ENCODE results near the gene PRELP.

DNA sequence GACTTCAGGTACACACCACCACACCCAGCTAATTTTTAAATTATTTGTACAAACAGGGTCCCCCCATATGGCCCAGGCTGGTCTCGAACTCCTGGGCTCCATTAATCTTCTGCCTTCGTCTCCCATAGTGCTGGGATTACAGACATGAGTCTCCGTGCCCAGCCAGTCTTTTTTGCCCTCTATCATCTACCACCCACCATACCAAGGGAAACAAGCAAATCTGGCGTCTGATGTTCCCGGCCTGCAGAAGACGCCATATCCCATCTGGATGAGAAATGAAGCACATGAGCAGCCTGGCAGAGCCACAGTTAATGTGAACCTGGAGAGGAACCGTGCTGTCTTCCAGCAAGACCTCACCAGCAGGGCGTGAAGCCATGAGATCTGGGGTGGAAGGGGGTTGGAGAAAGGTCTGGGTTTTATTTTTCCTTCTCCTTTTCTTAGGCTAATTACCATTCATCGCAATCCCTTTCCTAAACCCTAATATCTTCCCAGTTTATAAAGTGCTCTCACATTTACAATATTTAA is 1.8 kb upstream of the PRELP start:
- TF ChIP-seq REST (IDR thresholded peaks at IDR 0.05; ENCODE audit: insufficient read depth in 1 of 2, low read depth in 2 of 2, low read length in 2 of 2), result no peak
- no peak for TF ChIP-seq SIN3A (IDR thresholded peaks at IDR 0.05; ENCODE audit: borderline replicate concordance, insufficient read depth, low read length)
- no peak for TF ChIP-seq TAF1 (IDR thresholded peaks at IDR 0.05; ENCODE audit: borderline replicate concordance, insufficient read depth, low read length)
